Stimulated activated CD8-positive, alpha-beta memory T cell treated with anti-CD3 and anti-CD28 coated beads, Interleukin-4, amount 100 ng/mL, for 24 hours (primary cell): Measurements from ENCODE around the gene TEK.
"Not testable (repeated sequence)": the region's sequence is repeated elsewhere in the genome, so short reads cannot be mapped to it uniquely, and the experiment has no call there.

Experiments
- DNase-seq: peaks from one replicate; pipeline ENCODE4 v3.0.0-alpha.2; 2020; ENCODE audit warnings: low read depth

Gene TEK

GRCh38 chr9:27108981-27109541 lies at the start of gene TEK:
TSS of gene TEK (plus strand) at chr9:27109225. CDS start at chr9:27109591, 366 bp downstream.
- no peak for DNase-seq

GRCh38 chr9:27059412-27059811 lies 49.6 kb upstream of the TEK start:
- DNase-seq: no peak

- DNase-seq: no peak
Observed at GRCh38 chr9:27059907-27060306, 49.1 kb upstream of the TEK start.

GRCh38 chr9:27065288-27065687 lies 43.7 kb upstream of the TEK start:
- no peak for DNase-seq

- DNase-seq: no peak
Observed at GRCh38 chr9:27073841-27074728, 34.9 kb upstream of the TEK start.

- DNase-seq: no peak
Observed at GRCh38 chr9:27078685-27079084, 30.3 kb upstream of the TEK start.

- no peak for DNase-seq
Observed at GRCh38 chr9:27085456-27085855, 23.6 kb upstream of the TEK start.

GRCh38 chr9:27086818-27087680 lies 22.0 kb upstream of the TEK start:
- no peak for DNase-seq

GRCh38 chr9:27088981-27089380 lies 20.0 kb upstream of the TEK start:
- DNase-seq: no peak

- DNase-seq: no peak
Observed at GRCh38 chr9:27089706-27090105, 19.3 kb upstream of the TEK start.

GRCh38 chr9:27090231-27090630 lies 18.8 kb upstream of the TEK start:
- DNase-seq: no peak

GRCh38 chr9:27090711-27091110 lies 18.3 kb upstream of the TEK start:
- DNase-seq: no peak

- not testable (repeated sequence) for DNase-seq
Observed at GRCh38 chr9:27092496-27092895, 16.5 kb upstream of the TEK start.

- DNase-seq: not testable (repeated sequence)
Observed at GRCh38 chr9:27093384-27094067, 15.5 kb upstream of the TEK start.

- DNase-seq: no peak
Observed at GRCh38 chr9:27094640-27095298, 14.3 kb upstream of the TEK start.

GRCh38 chr9:27107241-27107640 lies 1.8 kb upstream of the TEK start:
- DNase-seq: no peak

- DNase-seq: no peak
Observed at GRCh38 chr9:27109621-27110020, 596 bp downstream of the TEK start.

GRCh38 chr9:27110181-27110580 lies 1.2 kb downstream of the TEK start:
- DNase-seq: no peak

GRCh38 chr9:27112235-27112634 lies 3.2 kb downstream of the TEK start:
- DNase-seq: no peak

- DNase-seq: no peak
Observed at GRCh38 chr9:27117489-27118135, 8.6 kb downstream of the TEK start.

GRCh38 chr9:27118916-27119315 lies 9.9 kb downstream of the TEK start:
- DNase-seq: no peak
